Stomach (tissue), 4 donors: ENCODE data around the gene DZANK1.

Experiments
- CTCF ChIP-seq, 7 experiments: fragments of 450-650 bp in 4 of 7; fragments of 200-600 bp in 3 of 7; sonication (generic) in 3 of 7; IDR thresholded peaks; one replicate each; pipeline ENCODE4 v1.5.1; 2016 to 2019; ENCODE audit warnings: antibody characterized with exemption in 7 of 7, control low read depth in 2 of 7, mild to moderate bottlenecking in 1 of 7
- POLR2A ChIP-seq, 4 donors: fragments of 450-650 bp; IDR thresholded peaks; one replicate each; pipeline ENCODE4 v1.6.1; 2016; ENCODE audit warnings: antibody characterized with exemption in 4 of 4, control low read depth in 2 of 4, mild to moderate bottlenecking in 1 of 4, moderate library complexity in 1 of 4
- POLR2AphosphoS5 ChIP-seq, 3 donors: sonication (generic); formaldehyde crosslinking; IDR thresholded peaks; one replicate each; pipeline ENCODE4 v1.6.1; 2016; ENCODE audit warnings: antibody characterized with exemption in 3 of 3

DNA sequence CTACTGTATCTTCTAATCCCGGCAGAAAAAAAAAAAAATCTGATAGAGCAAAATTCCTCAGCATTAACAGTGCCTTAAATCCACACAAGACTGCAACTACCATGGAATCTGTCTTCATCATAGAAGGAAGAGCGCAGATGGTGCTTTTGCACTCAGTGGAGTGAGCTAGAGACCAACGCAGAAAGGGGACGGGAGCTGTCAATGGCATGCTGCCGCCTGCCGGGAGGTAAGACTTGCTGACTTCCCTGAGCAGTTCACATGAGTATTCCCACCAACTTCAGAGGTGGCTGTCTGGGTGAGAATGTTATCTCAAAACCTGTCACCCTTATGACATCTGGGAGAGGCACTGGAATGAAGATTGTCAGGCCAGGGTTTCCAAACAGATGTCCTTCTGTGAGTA, 35.6 kb downstream of the DZANK1 start:
- TF ChIP-seq CTCF (IDR thresholded peaks at IDR 0.05), result no peak
- TF ChIP-seq POLR2AphosphoS5 (IDR thresholded peaks at IDR 0.05), result no peak
- TF ChIP-seq POLR2A (IDR thresholded peaks at IDR 0.05), result no peak
